MM.1S (cell line): ENCODE data around the gene POLR3B.

Experiments used
- DNase-seq: peaks from one replicate; pipeline ENCODE4 v3.0.0-alpha.2; 2015
- H2AFZ ChIP-seq: fragments of 300-600 bp; sonication (generic); 2 replicates; pipeline ENCODE4 v1.6.0; 2016; ENCODE audit warnings: antibody characterized with exemption, low read length
- H3F3A ChIP-seq: fragments of 300-600 bp; sonication (generic); 2 replicates; pipeline ENCODE4 v1.6.1; 2016; ENCODE audit warnings: mild to moderate bottlenecking, antibody characterized with exemption, low read length, moderate library complexity, mixed read lengths; ENCODE audit not compliant: insufficient read depth
- H3K27ac ChIP-seq: fragments of 300-600 bp; sonication (generic); 2 replicates; pipeline ENCODE4 v1.5.1; 2016; ENCODE audit warnings: mild to moderate bottlenecking, low read length
- H3K27me3 ChIP-seq: fragments of 300-600 bp; sonication (generic); replicated peaks from 2 replicates; pipeline ENCODE4 v1.6.0; 2016; ENCODE audit warnings: low read length; ENCODE audit not compliant: insufficient read depth
- H3K36me3 ChIP-seq: fragments of 300-600 bp; sonication (generic); replicated peaks from 2 replicates; pipeline ENCODE4 v1.6.1; 2016; ENCODE audit warnings: mild to moderate bottlenecking, low read length, mixed read lengths; ENCODE audit not compliant: insufficient read depth
- H3K4me1 ChIP-seq: fragments of 300-600 bp; sonication (generic); 2 replicates; pipeline ENCODE4 v1.6.1; 2016; ENCODE audit warnings: low read length, mixed read lengths
- H3K4me2 ChIP-seq: fragments of 300-600 bp; sonication (generic); 2 replicates; pipeline ENCODE4 v1.6.0; 2016; ENCODE audit warnings: low read depth, low read length
- H3K4me3 ChIP-seq: fragments of 300-600 bp; sonication (generic); 2 replicates; pipeline ENCODE4 v1.5.1; 2016; ENCODE audit warnings: low read length, mixed read lengths
- H3K79me2 ChIP-seq: fragments of 300-600 bp; sonication (generic); 2 replicates; pipeline ENCODE4 v1.6.1; 2016; ENCODE audit warnings: mixed run types, low read length, mixed read lengths
- H3K9ac ChIP-seq: fragments of 300-600 bp; sonication (generic); 2 replicates; pipeline ENCODE4 v1.6.1; 2016; ENCODE audit warnings: low read length, mixed read lengths
- H3K9me2 ChIP-seq: fragments of 300-600 bp; sonication (generic); replicated peaks from 2 replicates; pipeline ENCODE4 v1.6.1; 2016; ENCODE audit warnings: mild to moderate bottlenecking, low read length, mixed read lengths; ENCODE audit not compliant: insufficient read depth
- H3K9me3 ChIP-seq: fragments of 300-600 bp; sonication (generic); replicated peaks from 2 replicates; pipeline ENCODE4 v1.6.1; 2016; ENCODE audit warnings: mild to moderate bottlenecking, low read length, mixed read lengths; ENCODE audit not compliant: insufficient read depth
- H4K20me1 ChIP-seq: fragments of 300-600 bp; sonication (generic); 2 replicates; pipeline ENCODE4 v1.6.1; 2016; ENCODE audit warnings: mild to moderate bottlenecking, low read length, moderate library complexity, mixed read lengths; ENCODE audit not compliant: insufficient read depth
- EZH2 ChIP-seq: fragments of 300-600 bp; sonication (generic); optimal IDR thresholded peaks from 2 replicates; pipeline ENCODE3; 2017; ENCODE audit warnings: low read depth, mild to moderate bottlenecking, antibody characterized with exemption, low read length, mixed read lengths
- EZH2phosphoT487 ChIP-seq: fragments of 300-600 bp; sonication (generic); IDR thresholded peaks from 2 replicates; pipeline ENCODE4 v1.6.1; 2018; ENCODE audit warnings: antibody characterized with exemption, low read length
- TF ChIP-seq, protein P1 (sequence below): fragments of 300-600 bp; sonication (generic); IDR thresholded peaks from 2 replicates; pipeline ENCODE4 v1.5.1; 2016; ENCODE audit warnings: antibody characterized with exemption, low read length, mixed read lengths

The POLR3B gene

DNA sequence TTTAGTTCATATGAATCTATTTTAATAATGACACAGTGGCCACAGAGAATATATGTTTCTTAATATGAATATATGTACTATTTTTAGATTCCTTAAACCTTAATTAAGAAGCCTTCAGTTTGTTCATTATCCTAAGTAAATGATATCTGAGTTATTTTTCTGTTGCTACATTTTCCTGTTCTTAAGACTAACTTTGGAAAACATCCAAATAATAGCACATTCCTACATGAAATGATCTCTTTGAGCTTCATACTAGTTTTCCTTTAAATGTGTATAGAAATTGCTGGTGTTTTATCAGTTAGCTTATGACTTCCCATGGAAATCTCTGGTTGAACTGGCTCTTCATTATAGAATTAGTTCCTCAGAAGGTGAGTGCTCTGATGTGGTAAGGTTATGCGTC is 72.1 kb downstream of the POLR3B start:
- no peaks in the 10 kb centered on the region for H3K9me2 ChIP-seq
- H3K79me2 ChIP-seq, result no peaks in the 10 kb centered on the region
- TF ChIP-seq, protein P1, sequence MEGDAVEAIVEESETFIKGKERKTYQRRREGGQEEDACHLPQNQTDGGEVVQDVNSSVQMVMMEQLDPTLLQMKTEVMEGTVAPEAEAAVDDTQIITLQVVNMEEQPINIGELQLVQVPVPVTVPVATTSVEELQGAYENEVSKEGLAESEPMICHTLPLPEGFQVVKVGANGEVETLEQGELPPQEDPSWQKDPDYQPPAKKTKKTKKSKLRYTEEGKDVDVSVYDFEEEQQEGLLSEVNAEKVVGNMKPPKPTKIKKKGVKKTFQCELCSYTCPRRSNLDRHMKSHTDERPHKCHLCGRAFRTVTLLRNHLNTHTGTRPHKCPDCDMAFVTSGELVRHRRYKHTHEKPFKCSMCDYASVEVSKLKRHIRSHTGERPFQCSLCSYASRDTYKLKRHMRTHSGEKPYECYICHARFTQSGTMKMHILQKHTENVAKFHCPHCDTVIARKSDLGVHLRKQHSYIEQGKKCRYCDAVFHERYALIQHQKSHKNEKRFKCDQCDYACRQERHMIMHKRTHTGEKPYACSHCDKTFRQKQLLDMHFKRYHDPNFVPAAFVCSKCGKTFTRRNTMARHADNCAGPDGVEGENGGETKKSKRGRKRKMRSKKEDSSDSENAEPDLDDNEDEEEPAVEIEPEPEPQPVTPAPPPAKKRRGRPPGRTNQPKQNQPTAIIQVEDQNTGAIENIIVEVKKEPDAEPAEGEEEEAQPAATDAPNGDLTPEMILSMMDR, result no peak
- TF ChIP-seq EZH2phosphoT487 (no peak), EZH2 (no peak)
- no peak overlapping the region for H3K4me3 ChIP-seq
- H3K36me3 ChIP-seq, result no peaks in the 10 kb centered on the region; the same call in 1 of the 2 replicates
- H4K20me1 ChIP-seq, result no peaks in the 10 kb centered on the region
- no peaks in the 10 kb centered on the region for H3K4me1 ChIP-seq
- no peak overlapping the region for H2AFZ ChIP-seq
- H3K9ac ChIP-seq, result no peak overlapping the region
- no peaks in the 10 kb centered on the region for H3K27me3 ChIP-seq
- H3K27ac ChIP-seq, result no peak overlapping the region
- H3K9me3 ChIP-seq, result no peaks in the 10 kb centered on the region
- H3K4me2 ChIP-seq, result no peak overlapping the region
- H3F3A ChIP-seq, result no peaks in the 10 kb centered on the region
- no peak for DNase-seq

DNA sequence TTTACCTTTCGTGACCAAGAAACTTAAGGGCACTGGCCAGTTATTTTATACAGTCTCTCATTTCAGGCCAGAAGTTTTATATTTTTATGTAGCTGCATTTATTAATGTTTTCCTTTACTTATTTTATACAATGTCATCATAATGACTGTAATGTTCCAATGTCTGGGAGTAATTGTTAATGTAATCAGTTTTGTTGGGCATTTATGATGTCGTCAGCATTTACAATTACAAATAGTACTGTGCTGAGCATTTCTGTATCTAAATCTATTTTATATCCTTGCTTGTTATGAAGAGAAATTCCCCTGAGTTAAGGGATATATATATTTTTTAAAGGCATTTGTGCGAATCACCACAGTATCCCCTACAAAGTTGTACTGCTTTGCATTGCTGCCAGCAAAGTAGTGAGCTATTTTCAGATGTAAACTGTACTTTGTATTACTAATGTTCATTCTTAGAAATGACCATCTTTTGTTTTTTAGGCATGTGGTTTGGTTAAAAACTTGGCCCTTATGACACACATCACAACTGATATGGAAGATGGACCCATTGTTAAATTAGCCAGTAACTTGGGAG is 74.4 kb downstream of the POLR3B start:
- no peak for TF ChIP-seq EZH2phosphoT487
- TF ChIP-seq EZH2, result no peak
- TF ChIP-seq, protein P1, result no peak
- H3K36me3 ChIP-seq, result no peaks in the 10 kb centered on the region; the same call in 1 of the 2 replicates

DNA sequence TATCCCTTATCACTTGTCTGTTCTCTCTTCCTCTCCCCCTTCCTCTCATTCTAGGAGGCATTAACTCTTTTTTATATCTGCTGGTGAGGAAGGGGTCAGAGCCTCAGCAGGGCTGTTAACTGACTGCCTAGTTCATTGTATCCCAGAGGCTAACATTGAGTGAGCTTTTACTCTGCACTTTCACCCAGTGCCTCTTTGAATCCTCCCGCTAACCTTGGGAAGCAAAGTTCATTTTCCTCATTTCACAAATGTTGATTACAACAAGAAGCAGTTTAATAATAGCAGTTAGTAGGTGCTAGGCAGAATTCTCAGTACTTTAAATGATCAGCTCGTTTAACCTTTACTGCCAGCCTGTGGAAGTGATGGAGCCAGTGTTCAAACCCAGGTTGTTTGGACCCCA is 75.5 kb downstream of the POLR3B start:
- Histone ChIP-seq H2AFZ (no peak overlapping the region), H3K9me2 (no peaks in the 10 kb centered on the region)

More for the DNA sequence above, 74.4 kb downstream of the POLR3B start:
- Histone ChIP-seq H3K4me2 (no peak overlapping the region), H3K79me2 (no peaks in the 10 kb centered on the region), H2AFZ (no peak overlapping the region), H3K27ac (no peak overlapping the region), H4K20me1 (no peaks in the 10 kb centered on the region), H3K9ac (no peak overlapping the region), H3K9me2 (no peaks in the 10 kb centered on the region), H3K9me3 (no peaks in the 10 kb centered on the region), H3F3A (no peaks in the 10 kb centered on the region), H3K27me3 (no peaks in the 10 kb centered on the region), H3K4me3 (no peak overlapping the region), H3K4me1 (no peaks in the 10 kb centered on the region)
- DNase-seq, result no peak

More for the DNA sequence above, 75.5 kb downstream of the POLR3B start:
- no peaks in the 10 kb centered on the region for H3K9me3 ChIP-seq
- no peak overlapping the region for H3K27ac ChIP-seq
- no peak for DNase-seq
- H3K9ac ChIP-seq, result no peak overlapping the region
- H3K4me2 ChIP-seq, result no peak overlapping the region
- no peaks in the 10 kb centered on the region for H3K4me1 ChIP-seq
- H4K20me1 ChIP-seq, result no peaks in the 10 kb centered on the region
- no peak overlapping the region for H3K4me3 ChIP-seq
- TF ChIP-seq EZH2 (no peak), EZH2phosphoT487 (no peak)
- TF ChIP-seq, protein P1, result no peak
- H3F3A ChIP-seq, result no peaks in the 10 kb centered on the region
- no peaks in the 10 kb centered on the region; the same call in 1 of the 2 replicates for H3K36me3 ChIP-seq
- no peaks in the 10 kb centered on the region for H3K27me3 ChIP-seq
- H3K79me2 ChIP-seq, result no peaks in the 10 kb centered on the region
